Stimulated activated CD4-positive, alpha-beta T cell treated with anti-CD3 and anti-CD28 coated beads, Interleukin-1b, Interleukin-23, amount 100 ng/mL, for 48 hours (primary cell): Measurements from ENCODE around the gene CFD.
"Not testable (repeated sequence)": the region's sequence is repeated elsewhere in the genome, so short reads cannot be mapped to it uniquely, and the experiment has no call there.

ENCODE experiments used
- DNase-seq: peaks from one replicate; pipeline ENCODE4 v3.0.0-alpha.2; 2020

CFD gene

GRCh38 chr19:890831-891230 is 31.4 kb downstream of the CFD start:
- no peak for DNase-seq

GRCh38 chr19:891421-892200 is 32.1 kb downstream of the CFD start:
- not testable (repeated sequence) for DNase-seq

- no peak for DNase-seq
These were observed 32.9 kb downstream of the CFD start for GRCh38 chr19:892243-892893.

GRCh38 chr19:892894-893689 is 33.6 kb downstream of the CFD start, which contains the start of the genes MED16 and RNU6-9:
Gene MED16, minus strand, starts transcription at chr19:893187. Its CDS starts 2,056 bp downstream, at chr19:891131.
Gene RNU6-9, plus strand, starts transcription at chr19:893484.
- DNase-seq = peak; percentile 91

GRCh38 chr19:896434-896833 is 37.0 kb downstream of the CFD start:
- no peak for DNase-seq

GRCh38 chr19:896999-897398 is 37.5 kb downstream of the CFD start:
- DNase-seq = no peak

GRCh38 chr19:897442-898039 is 38.1 kb downstream of the CFD start:
- no peak for DNase-seq

GRCh38 chr19:898663-899062 is 39.2 kb downstream of the CFD start:
- no peak for DNase-seq

GRCh38 chr19:899336-900042 is 40.0 kb downstream of the CFD start:
- DNase-seq = no peak

GRCh38 chr19:900043-900301 is 40.5 kb downstream of the CFD start:
- no peak for DNase-seq

- no peak for DNase-seq
These were observed 41.0 kb downstream of the CFD start for GRCh38 chr19:900302-901111.

GRCh38 chr19:901216-902092 is 42.0 kb downstream of the CFD start:
- no peak for DNase-seq

GRCh38 chr19:902093-902370 is 42.6 kb downstream of the CFD start:
- DNase-seq = no peak

GRCh38 chr19:902446-903226 is 43.2 kb downstream of the CFD start:
- DNase-seq = no peak

GRCh38 chr19:903266-903797 is 43.9 kb downstream of the CFD start:
- no peak for DNase-seq

- no peak for DNase-seq
These were observed 45.1 kb downstream of the CFD start for GRCh38 chr19:904545-904944.

GRCh38 chr19:906480-906879 is 47.0 kb downstream of the CFD start:
- no peak for DNase-seq

GRCh38 chr19:907183-907853 is 47.9 kb downstream of the CFD start:
- DNase-seq = no peak
